ENCODE results near the gene TEAD1. TPM values are rescaled to one million over a fixed set of nuclear protein-coding genes. Genes with fewer than 3 reads are reported as not detected.

The TEAD1 gene
- total and polyA plus RNA-seq, 2 donors (not counting 3 experiments of a cell fraction or from before 2014, with no cell fraction given), result 15.3 to 49.0 TPM

- Histone ChIP-seq H3K9me3 (replicated peaks; ENCODE audit: control insufficient read depth, insufficient read depth, low read length) (no peaks in the 10 kb centered on the region), H3K9ac (replicated peaks; ENCODE audit: extremely low read depth, insufficient read depth, low read length) (no peak overlapping the region), H3K27ac (ENCODE audit: insufficient read depth, low read depth, low read length) (no peak overlapping the region), H3K79me2 (ENCODE audit: control insufficient read depth, insufficient read depth, low read length) (peaks cover 7% of the 10 kb centered on the region), H2AFZ (ENCODE audit: low read depth, low read length) (no peak overlapping the region), H3K4me2 (ENCODE audit: insufficient read depth, low read length) (no peak overlapping the region), H4K20me1 (replicated peaks; ENCODE audit: control insufficient read depth, extremely low read depth, insufficient read depth, low read length) (no peaks in the 10 kb centered on the region), H3K36me3 (ENCODE audit: control insufficient read depth in 2 of 2, extremely low read depth in 1 of 2, insufficient read depth in 2 of 2, low read length in 2 of 2) (no peaks in the 10 kb centered on the region), H3K4me3 (replicated peaks in 1 of 3; ENCODE audit: insufficient read depth in 1 of 3, low read depth in 1 of 3, low read length in 3 of 3) (no peak overlapping the region), H3K27me3 (ENCODE audit: control insufficient read depth in 2 of 2, insufficient read depth in 2 of 2, low read length in 2 of 2) (no peaks in the 10 kb centered on the region), H3K4me1 (ENCODE audit: control insufficient read depth, extremely low read depth, insufficient read depth, low read length) (peaks cover 13% of the 10 kb centered on the region), H3K9me1 (replicated peaks; ENCODE audit: control insufficient read depth, extremely low read depth, insufficient read depth, low read length) (no peaks in the 10 kb centered on the region)
- TF ChIP-seq JUN (IDR thresholded peaks at IDR 0.05; ENCODE audit: borderline replicate concordance, insufficient read depth, insufficient read length, low read depth) (no peak), FOS (IDR thresholded peaks at IDR 0.05; ENCODE audit: borderline replicate concordance, insufficient read depth, low read length) (no peak), GATA2 (IDR thresholded peaks at IDR 0.05; ENCODE audit: insufficient read depth, insufficient read length, low read depth, low read length) (no peak), MAX (IDR thresholded peaks at IDR 0.05; ENCODE audit: insufficient read depth, insufficient read length) (no peak), MYC (IDR thresholded peaks at IDR 0.05; ENCODE audit: low read depth, low read length) (no peak), CTCF (IDR thresholded peaks at IDR 0.05; ENCODE audit: extremely low read depth in 1 of 2, insufficient read depth in 1 of 2, low read depth in 1 of 2, low read length in 2 of 2) (no peak), POLR2A (IDR thresholded peaks at IDR 0.05; ENCODE audit: low read depth, low read length) (no peak), POLR2AphosphoS5 (IDR thresholded peaks at IDR 0.05; ENCODE audit: insufficient read depth, low read depth, low read length) (no peak), EZH2 (IDR thresholded peaks at IDR 0.05; ENCODE audit: borderline replicate concordance, low read depth, low read length, severe bottlenecking) (no peak)
- no peak for DNase-seq (ENCODE audit: low read depth, low spot score)
- no TSS peak for BruUV-seq (replicated peaks)
- CTCF ChIA-PET, result no interaction called here
- no peak for FAIRE-seq
- dilution Hi-C loops (cut with MboI; ENCODE audit: extremely low pct_ligation_motif_present, low sequenced_read_pairs) (no loop called here), intact Hi-C loops (cut with micrococcal nuclease) (no loop called here)
- POLR2A ChIA-PET, result no interaction called here
Measured at GRCh38 chr11:12809864-12810567, 135.8 kb downstream of the TEAD1 start.
